ENCODE data around the gene LCN12.

Gene LCN12

GRCh38 chr9:136946228-136947027 is 5.6 kb upstream of the LCN12 start:
- Mint-ChIP-seq H3K27me3 (ENCODE audit: low read depth) (no peaks in the 10 kb centered on the region), H3K4me1 (ENCODE audit: low read depth) (peaks cover 5% of the 10 kb centered on the region), H3K4me3 (no peak overlapping the region), H3K36me3 (ENCODE audit: low read depth) (peaks cover 4% of the 10 kb centered on the region), H3K9me3 (no peaks in the 10 kb centered on the region), H3K27ac (no peak overlapping the region)
- no peak for DNase-seq (ENCODE audit: low spot score)

GRCh38 chr9:136947028-136947891 is 4.8 kb upstream of the LCN12 start:
- no peaks in the 10 kb centered on the region for H3K27me3 Mint-ChIP-seq (ENCODE audit: low read depth)
- no peaks in the 10 kb centered on the region for H3K9me3 Mint-ChIP-seq
- H3K36me3 Mint-ChIP-seq (ENCODE audit: low read depth) = no peaks in the 10 kb centered on the region
- H3K27ac Mint-ChIP-seq = no peak overlapping the region
- H3K4me3 Mint-ChIP-seq = no peak overlapping the region
- peaks cover 4% of the 10 kb centered on the region for H3K4me1 Mint-ChIP-seq (ENCODE audit: low read depth)
- no peak for DNase-seq (ENCODE audit: low spot score)

GRCh38 chr9:136947955-136948510 is 4.0 kb upstream of the LCN12 start:
- peaks cover 4% of the 10 kb centered on the region for H3K4me1 Mint-ChIP-seq (ENCODE audit: low read depth)
- peak overlapping the region; percentile 15 for H3K27ac Mint-ChIP-seq
- peak overlapping the region; percentile 34 for H3K4me3 Mint-ChIP-seq
- H3K27me3 Mint-ChIP-seq (ENCODE audit: low read depth) = no peaks in the 10 kb centered on the region
- no peaks in the 10 kb centered on the region for H3K9me3 Mint-ChIP-seq
- no peak for DNase-seq (ENCODE audit: low spot score)
- H3K36me3 Mint-ChIP-seq (ENCODE audit: low read depth) = no peaks in the 10 kb centered on the region

- H3K27ac Mint-ChIP-seq = peak overlapping the region; percentile 81
- no peak for DNase-seq (ENCODE audit: low spot score)
- H3K36me3 Mint-ChIP-seq (ENCODE audit: low read depth) = no peaks in the 10 kb centered on the region
- no peaks in the 10 kb centered on the region for H3K9me3 Mint-ChIP-seq
- H3K4me1 Mint-ChIP-seq (ENCODE audit: low read depth) = peaks cover 4% of the 10 kb centered on the region
- peak overlapping the region; percentile 87 for H3K4me3 Mint-ChIP-seq
- no peaks in the 10 kb centered on the region for H3K27me3 Mint-ChIP-seq (ENCODE audit: low read depth)
These were observed 2.7 kb upstream of the LCN12 start for GRCh38 chr9:136949239-136949816.

- H3K4me1 Mint-ChIP-seq (ENCODE audit: low read depth) = peaks cover under 1% of the 10 kb centered on the region
- no peaks in the 10 kb centered on the region for H3K36me3 Mint-ChIP-seq (ENCODE audit: low read depth)
- peak overlapping the region; percentile 91 for H3K27ac Mint-ChIP-seq
- H3K9me3 Mint-ChIP-seq = no peaks in the 10 kb centered on the region
- H3K4me3 Mint-ChIP-seq = peak overlapping the region; percentile 87
- peak; percentile 94 for DNase-seq (ENCODE audit: low spot score)
- H3K27me3 Mint-ChIP-seq (ENCODE audit: low read depth) = no peaks in the 10 kb centered on the region
These were observed 2.0 kb upstream of the LCN12 start for GRCh38 chr9:136949817-136950655.

- Mint-ChIP-seq H3K4me3 (peak overlapping the region; percentile 84), H3K4me1 (ENCODE audit: low read depth) (no peaks in the 10 kb centered on the region), H3K36me3 (ENCODE audit: low read depth) (no peaks in the 10 kb centered on the region), H3K9me3 (no peaks in the 10 kb centered on the region), H3K27me3 (ENCODE audit: low read depth) (no peaks in the 10 kb centered on the region), H3K27ac (no peak overlapping the region)
- no peak for DNase-seq (ENCODE audit: low spot score)
These were observed 1.3 kb upstream of the LCN12 start for GRCh38 chr9:136950656-136951276.

- Mint-ChIP-seq H3K27ac (no peak overlapping the region), H3K4me1 (ENCODE audit: low read depth) (no peaks in the 10 kb centered on the region), H3K9me3 (peaks cover 9% of the 10 kb centered on the region), H3K27me3 (ENCODE audit: low read depth) (no peaks in the 10 kb centered on the region), H3K4me3 (no peak overlapping the region), H3K36me3 (ENCODE audit: low read depth) (no peaks in the 10 kb centered on the region)
- no peak for DNase-seq (ENCODE audit: low spot score)
These were observed 313 bp downstream of the LCN12 start for GRCh38 chr9:136952321-136952850.

- Mint-ChIP-seq H3K4me1 (ENCODE audit: low read depth) (no peaks in the 10 kb centered on the region), H3K27ac (no peak overlapping the region), H3K9me3 (peaks cover 9% of the 10 kb centered on the region), H3K36me3 (ENCODE audit: low read depth) (no peaks in the 10 kb centered on the region), H3K4me3 (no peak overlapping the region), H3K27me3 (ENCODE audit: low read depth) (no peaks in the 10 kb centered on the region)
- DNase-seq (ENCODE audit: low spot score) = no peak
These were observed 1.1 kb downstream of the LCN12 start for GRCh38 chr9:136952876-136953770.

- H3K36me3 Mint-ChIP-seq (ENCODE audit: low read depth) = no peaks in the 10 kb centered on the region
- no peaks in the 10 kb centered on the region for H3K27me3 Mint-ChIP-seq (ENCODE audit: low read depth)
- no peak for DNase-seq (ENCODE audit: low spot score)
- peaks cover 9% of the 10 kb centered on the region for H3K9me3 Mint-ChIP-seq
- H3K4me3 Mint-ChIP-seq = no peak overlapping the region
- H3K27ac Mint-ChIP-seq = no peak overlapping the region
- no peaks in the 10 kb centered on the region for H3K4me1 Mint-ChIP-seq (ENCODE audit: low read depth)
These were observed 1.7 kb downstream of the LCN12 start for GRCh38 chr9:136953771-136954269.

GRCh38 chr9:136954270-136955083 is 2.4 kb downstream of the LCN12 start:
- Mint-ChIP-seq H3K27ac (no peak overlapping the region), H3K9me3 (peaks cover 9% of the 10 kb centered on the region), H3K36me3 (ENCODE audit: low read depth) (no peaks in the 10 kb centered on the region), H3K4me1 (ENCODE audit: low read depth) (no peaks in the 10 kb centered on the region), H3K4me3 (no peak overlapping the region), H3K27me3 (ENCODE audit: low read depth) (no peaks in the 10 kb centered on the region)
- DNase-seq (ENCODE audit: low spot score) = no peak

GRCh38 chr9:136955202-136955942 is 3.3 kb downstream of the LCN12 start:
- Mint-ChIP-seq H3K27me3 (ENCODE audit: low read depth) (no peaks in the 10 kb centered on the region), H3K4me1 (ENCODE audit: low read depth) (peaks cover 2% of the 10 kb centered on the region), H3K27ac (no peak overlapping the region), H3K36me3 (ENCODE audit: low read depth) (no peaks in the 10 kb centered on the region), H3K9me3 (peaks cover 9% of the 10 kb centered on the region), H3K4me3 (no peak overlapping the region)
- no peak for DNase-seq (ENCODE audit: low spot score)
